NCI-H1048 (cell line): ENCODE data around the gene SLTM.
"Not testable (repeated sequence)": the region's sequence is repeated elsewhere in the genome, so short reads cannot be mapped to it uniquely, and the experiment has no call there.

Source experiments
- DNase-seq: peaks from one replicate; lab custom pipeline; 2025; lab: John Stamatoyannopoulos, UW

Gene SLTM

GRCh38 chr15:58926823-58927222 is 6.7 kb downstream of the SLTM start:
- no peak for DNase-seq

GRCh38 chr15:58924327-58924726 is 9.2 kb downstream of the SLTM start:
- DNase-seq = no peak

GRCh38 chr15:58923696-58924300 is 9.7 kb downstream of the SLTM start:
- no peak for DNase-seq

- DNase-seq = no peak
These were observed 10.2 kb downstream of the SLTM start for GRCh38 chr15:58923284-58923683.

GRCh38 chr15:58921267-58921790 is 12.2 kb downstream of the SLTM start:
- DNase-seq = no peak

- not testable (repeated sequence) for DNase-seq
These were observed 13.0 kb downstream of the SLTM start for GRCh38 chr15:58920447-58920846.

GRCh38 chr15:58919232-58919631 is 14.2 kb downstream of the SLTM start:
- no peak for DNase-seq

GRCh38 chr15:58918239-58918638 is 15.2 kb downstream of the SLTM start:
- DNase-seq = no peak

- DNase-seq = not testable (repeated sequence)
These were observed 15.8 kb downstream of the SLTM start for GRCh38 chr15:58917613-58918129.

GRCh38 chr15:58916962-58917361 is 16.5 kb downstream of the SLTM start:
- no peak for DNase-seq

- no peak for DNase-seq
These were observed 23.0 kb downstream of the SLTM start for GRCh38 chr15:58910456-58910855.

- no peak for DNase-seq
These were observed 23.9 kb downstream of the SLTM start for GRCh38 chr15:58909616-58910015.

GRCh38 chr15:58908550-58909309 is 24.7 kb downstream of the SLTM start:
- DNase-seq = no peak

- DNase-seq = no peak
These were observed 32.8 kb downstream of the SLTM start for GRCh38 chr15:58900631-58901030.

GRCh38 chr15:58898150-58898680 is 35.3 kb downstream of the SLTM start:
- DNase-seq = no peak

- no peak for DNase-seq
These were observed 44.1 kb downstream of the SLTM start for GRCh38 chr15:58889363-58889762.

GRCh38 chr15:58886921-58887320 is 46.6 kb downstream of the SLTM start:
- DNase-seq = no peak

GRCh38 chr15:58883926-58884325 is 49.6 kb downstream of the SLTM start:
- DNase-seq = not testable (repeated sequence)

GRCh38 chr15:58882243-58882642 is 51.2 kb downstream of the SLTM start:
- no peak for DNase-seq

- DNase-seq = no peak
These were observed 53.2 kb downstream of the SLTM start for GRCh38 chr15:58880320-58880719.

GRCh38 chr15:58877999-58878825 is 55.3 kb downstream of the SLTM start:
- DNase-seq = no peak
